ENCODE results near the gene BTBD9. TPM values are rescaled to one million over a fixed set of nuclear protein-coding genes. Genes with fewer than 3 reads are reported as not detected.

Gene BTBD9
- total RNA-seq, 1 experiment from 2014 or later, result 8.9 TPM

DNA sequence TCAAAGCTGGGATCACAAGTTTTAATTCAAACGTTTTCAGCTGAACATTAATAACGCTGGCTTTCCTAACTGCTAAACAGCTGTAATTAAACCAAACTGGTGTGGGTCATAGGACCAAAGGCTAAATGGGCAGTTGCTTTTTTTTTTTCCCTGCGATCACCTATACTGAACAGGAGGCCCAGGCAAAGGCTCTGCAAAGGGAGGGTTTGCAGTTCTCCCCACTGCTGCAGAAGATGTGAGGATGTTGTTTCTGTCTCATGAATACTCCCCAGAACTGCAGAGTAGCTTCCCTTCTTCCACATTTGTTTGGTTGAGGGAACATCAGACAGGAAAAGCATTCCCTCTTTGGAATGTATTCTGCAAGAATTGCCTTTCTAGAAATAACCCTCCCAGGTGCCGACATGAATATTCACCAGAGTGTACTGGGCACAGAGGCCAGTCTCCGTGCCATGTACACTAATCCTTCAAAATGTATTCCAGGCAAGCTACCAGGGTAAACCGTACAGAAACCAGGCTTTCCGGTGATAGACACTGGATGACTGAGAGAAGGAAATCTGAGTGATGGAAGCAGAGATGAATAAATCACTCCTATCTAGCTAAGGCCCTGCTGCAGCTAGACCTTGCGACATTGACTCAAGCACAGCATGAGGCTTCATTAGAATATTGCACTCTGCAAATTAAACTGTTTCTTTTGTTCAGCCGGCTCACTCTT lies 370.1 kb downstream of the BTBD9 start:
- H4K20me1 ChIP-seq (ENCODE audit: control insufficient read depth, insufficient read depth, insufficient read length), result no peaks in the 10 kb centered on the region
- H3K4me2 ChIP-seq (ENCODE audit: insufficient read depth, insufficient read length, low read length), result peak overlapping the region; percentile 8
- H4K5ac ChIP-seq (ENCODE audit: insufficient read length, low read depth, low read length), result no peak overlapping the region
- H2AK5ac ChIP-seq (ENCODE audit: insufficient read length, low read length), result no peak overlapping the region
- H3K27me3 Mint-ChIP-seq (ENCODE audit: low read depth), result no peaks in the 10 kb centered on the region
- no peaks in the 10 kb centered on the region for H3K23me2 ChIP-seq (ENCODE audit: insufficient read length, low read depth, low read length, poor library complexity, severe bottlenecking)
- TF ChIP-seq, protein P1, sequence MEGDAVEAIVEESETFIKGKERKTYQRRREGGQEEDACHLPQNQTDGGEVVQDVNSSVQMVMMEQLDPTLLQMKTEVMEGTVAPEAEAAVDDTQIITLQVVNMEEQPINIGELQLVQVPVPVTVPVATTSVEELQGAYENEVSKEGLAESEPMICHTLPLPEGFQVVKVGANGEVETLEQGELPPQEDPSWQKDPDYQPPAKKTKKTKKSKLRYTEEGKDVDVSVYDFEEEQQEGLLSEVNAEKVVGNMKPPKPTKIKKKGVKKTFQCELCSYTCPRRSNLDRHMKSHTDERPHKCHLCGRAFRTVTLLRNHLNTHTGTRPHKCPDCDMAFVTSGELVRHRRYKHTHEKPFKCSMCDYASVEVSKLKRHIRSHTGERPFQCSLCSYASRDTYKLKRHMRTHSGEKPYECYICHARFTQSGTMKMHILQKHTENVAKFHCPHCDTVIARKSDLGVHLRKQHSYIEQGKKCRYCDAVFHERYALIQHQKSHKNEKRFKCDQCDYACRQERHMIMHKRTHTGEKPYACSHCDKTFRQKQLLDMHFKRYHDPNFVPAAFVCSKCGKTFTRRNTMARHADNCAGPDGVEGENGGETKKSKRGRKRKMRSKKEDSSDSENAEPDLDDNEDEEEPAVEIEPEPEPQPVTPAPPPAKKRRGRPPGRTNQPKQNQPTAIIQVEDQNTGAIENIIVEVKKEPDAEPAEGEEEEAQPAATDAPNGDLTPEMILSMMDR (conservative IDR thresholded peaks at IDR 0.05), result no peak
- no peak overlapping the region for H2BK120ac ChIP-seq (ENCODE audit: low read depth, low read length, poor library complexity, severe bottlenecking)
- no peaks in the 10 kb centered on the region for H3K79me1 ChIP-seq (ENCODE audit: insufficient read depth, low read depth, low read length, poor library complexity, severe bottlenecking)
- H3K56ac ChIP-seq (ENCODE audit: insufficient read length, low read depth, low read length), result no peak overlapping the region
- H3K36me3 Mint-ChIP-seq (ENCODE audit: insufficient read depth in 1 of 3, low read depth in 3 of 3), result no peaks in the 10 kb centered on the region
- no peak for DNase-seq
- no peak overlapping the region for H3T11ph ChIP-seq (ENCODE audit: low read length)
- no peaks in the 10 kb centered on the region for H3K9me3 Mint-ChIP-seq
- no peak overlapping the region for H3K27ac ChIP-seq (ENCODE audit: insufficient read length, low read depth, low read length)
- no peak overlapping the region for H4K91ac ChIP-seq (ENCODE audit: insufficient read length, low read depth, low read length)
- H2BK20ac ChIP-seq (ENCODE audit: low read depth, low read length, poor library complexity, severe bottlenecking), result no peak overlapping the region
- H3K9me3 ChIP-seq (ENCODE audit: control insufficient read depth, low read depth, low read length), result no peaks in the 10 kb centered on the region
- no peak overlapping the region for H3K4ac ChIP-seq (ENCODE audit: low read depth, low read length)
- H2BK15ac ChIP-seq (ENCODE audit: low read depth, low read length), result no peak overlapping the region
- WGBS (ENCODE audit: extremely low coverage, insufficient read length, low lambda C conversion rate), result no CpG with 5 or more reads among the region's 9 CpGs
- H3K14ac ChIP-seq (ENCODE audit: insufficient read depth, low read length), result no peak overlapping the region
- H3K4me1 ChIP-seq (ENCODE audit: insufficient read depth, low read length), result peaks cover 19% of the 10 kb centered on the region
- H3K4me3 Mint-ChIP-seq, result no peak overlapping the region
- H3K79me2 ChIP-seq (ENCODE audit: insufficient read depth, low read length), result no peaks in the 10 kb centered on the region
- H4K8ac ChIP-seq (replicated peaks; ENCODE audit: insufficient read length, low read depth, low read length), result no peak overlapping the region
- H3K27ac Mint-ChIP-seq, result no peak overlapping the region; a peak in 1 of 7 replicates
- H3K18ac ChIP-seq (ENCODE audit: insufficient read length, low read depth, low read length), result no peak overlapping the region
- no peak overlapping the region for H3K23ac ChIP-seq (ENCODE audit: insufficient read length, low read depth, low read length)
- H3K27me3 ChIP-seq (ENCODE audit: insufficient read depth, low read length), result no peaks in the 10 kb centered on the region
- no peak overlapping the region for H2BK5ac ChIP-seq (ENCODE audit: insufficient read length, low read length)
- H3K9ac ChIP-seq (ENCODE audit: extremely low read depth, insufficient read length, low read length), result peak overlapping the region; percentile 19
- peaks cover 44 to 45% of the 10 kb centered on the region in 2 experiments for H3K4me1 Mint-ChIP-seq
- no peak overlapping the region for H2BK12ac ChIP-seq (ENCODE audit: insufficient read length, low read depth, low read length)
- H2AFZ ChIP-seq (ENCODE audit: low read length), result no peak overlapping the region

All from H9 (cell line).